Activated gamma-delta T cell treated with anti-CD3 and anti-CD28 coated beads, Interleukin-2, amount 50 U/mL, for 16 hours (primary cell): ENCODE measurements around the gene MCM3AP.
"Not testable (repeated sequence)": the region's sequence is repeated elsewhere in the genome, so short reads cannot be mapped to it uniquely, and the experiment has no call there.

Experiments used
- DNase-seq: peaks from one replicate; pipeline ENCODE4 v3.0.0-alpha.2; 2020; ENCODE audit warnings: low read depth

MCM3AP gene

DNA sequence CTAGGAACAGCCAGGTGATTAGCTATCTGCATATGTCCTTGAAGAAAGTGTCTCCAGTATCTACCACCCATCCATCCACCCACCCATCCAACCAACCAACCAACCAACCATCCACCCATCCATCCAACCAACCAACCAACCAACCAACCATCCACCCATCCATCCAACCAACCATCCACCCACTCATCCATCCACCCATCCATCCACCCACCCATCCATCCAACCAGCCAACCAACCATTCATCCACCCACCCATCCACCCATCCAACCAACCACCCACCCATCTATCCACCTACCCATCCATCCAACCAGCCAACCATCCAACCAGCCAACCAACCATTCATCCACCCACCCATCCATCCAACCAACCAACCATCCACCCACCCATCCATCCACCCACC is 26.2 kb upstream of the MCM3AP start:
- no peak for DNase-seq

DNA sequence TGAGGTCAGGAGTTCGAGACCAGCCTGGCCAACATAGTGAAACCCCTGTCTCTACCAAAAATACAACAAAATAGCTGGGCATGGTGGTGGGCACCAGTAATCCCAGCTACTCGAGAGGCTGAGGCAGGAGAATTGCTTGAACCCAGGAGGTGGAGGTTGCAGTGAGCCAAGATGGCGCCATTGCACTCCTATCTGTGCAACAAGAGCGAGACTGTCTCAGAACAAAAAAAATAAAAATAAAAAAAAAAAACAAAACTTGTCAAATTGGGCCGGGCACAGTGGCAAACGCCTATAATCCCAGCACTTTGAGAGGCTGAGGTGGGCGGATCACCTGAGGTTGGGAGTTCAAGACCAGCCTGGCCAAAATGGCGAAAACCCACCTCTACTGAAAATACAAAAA is 24.8 kb upstream of the MCM3AP start:
- not testable (repeated sequence) for DNase-seq

DNA sequence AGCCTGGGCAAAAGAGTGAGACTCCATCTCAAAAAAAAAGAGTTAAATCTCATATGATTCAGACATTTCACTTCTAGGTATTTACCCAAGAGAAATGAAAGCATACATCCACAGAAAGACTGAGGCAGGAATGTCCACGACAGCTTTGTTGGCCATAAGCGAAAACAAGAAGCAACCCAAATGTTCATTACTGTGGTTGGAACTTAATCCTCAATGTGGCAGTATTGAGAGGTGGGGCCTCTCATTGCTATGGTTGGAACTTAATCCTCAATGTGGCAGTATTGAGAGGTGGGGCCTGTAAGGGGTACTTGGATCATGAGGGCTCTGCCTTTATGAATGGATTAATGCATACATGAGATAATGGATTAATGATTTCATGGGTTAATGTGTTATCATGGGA is 23.0 kb upstream of the MCM3AP start:
- DNase-seq, result no peak

DNA sequence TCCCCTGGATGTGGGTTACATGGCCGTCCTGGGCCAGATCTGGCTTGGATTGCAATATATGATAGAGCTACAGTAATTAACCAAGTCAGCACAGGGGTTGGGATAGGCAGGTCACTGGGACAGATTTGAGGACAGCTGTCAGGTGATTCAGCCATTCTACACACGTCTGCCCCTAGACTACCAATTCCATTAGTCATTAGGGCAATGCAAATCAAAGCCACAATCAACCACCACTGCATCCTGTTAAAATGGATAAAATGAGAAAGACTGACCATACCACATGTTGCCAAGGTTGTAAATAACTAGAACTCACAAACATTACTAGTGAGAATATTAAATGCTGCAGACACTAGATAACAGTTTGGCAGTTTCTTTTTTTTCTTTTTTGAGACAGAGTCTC is 22.2 kb upstream of the MCM3AP start:
- no peak for DNase-seq

DNA sequence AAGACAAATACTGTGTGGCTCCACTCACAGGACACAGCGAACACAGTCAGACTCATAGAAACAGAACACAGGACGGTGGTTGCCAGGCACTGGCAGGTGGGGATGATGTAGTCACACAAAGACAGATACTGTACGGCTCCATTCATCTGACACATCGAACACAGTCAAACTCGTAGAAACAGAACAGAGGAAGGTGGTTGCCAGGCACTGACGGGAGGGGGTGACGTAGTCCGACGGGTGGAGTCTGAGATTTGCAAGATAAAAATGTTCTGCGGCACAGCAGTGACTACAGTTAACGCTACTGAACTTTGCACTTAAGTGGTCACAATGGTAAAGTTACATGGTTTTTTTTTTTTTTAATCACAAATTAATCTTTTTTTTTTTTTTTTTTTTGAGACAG is 19.5 kb upstream of the MCM3AP start:
- DNase-seq, result no peak

DNA sequence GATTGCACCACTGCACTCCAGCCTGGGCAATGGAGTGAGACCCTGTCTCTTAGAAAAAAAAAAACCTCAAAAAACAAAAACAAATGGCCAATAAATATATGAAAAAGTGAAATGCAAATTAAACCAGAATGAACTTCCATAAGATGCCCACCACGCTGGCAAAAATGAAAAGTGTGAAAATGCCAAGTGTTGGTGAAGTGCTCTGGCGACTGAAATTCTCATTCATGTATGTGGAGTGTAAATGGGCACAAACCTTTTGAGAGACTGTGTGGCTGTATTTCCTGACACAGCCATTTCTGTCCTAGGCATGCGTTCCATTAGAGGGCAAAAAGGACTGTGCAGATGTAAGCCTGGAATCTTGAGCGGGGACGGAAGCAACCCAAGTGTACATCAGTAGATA is 19.0 kb upstream of the MCM3AP start:
- no peak for DNase-seq

DNA sequence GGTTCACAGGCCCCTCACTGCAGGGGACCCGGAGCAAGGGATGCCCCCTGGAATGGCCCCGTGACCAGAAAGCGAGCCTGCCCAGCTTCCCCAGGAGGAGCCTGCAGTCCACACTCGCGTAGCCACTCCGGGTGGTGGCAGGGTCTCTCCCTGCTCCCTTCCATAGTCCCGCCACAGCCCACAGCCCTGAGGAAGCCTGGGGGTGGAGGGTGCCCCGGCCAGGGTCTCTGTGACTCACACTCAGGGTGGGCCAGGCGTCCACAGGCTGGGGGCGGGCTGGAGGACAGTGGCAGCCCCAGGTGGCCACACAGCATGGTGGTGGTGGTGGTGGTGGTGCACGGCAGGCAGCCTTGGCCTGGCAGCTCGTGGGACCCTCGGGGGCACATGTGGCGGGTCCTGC is 16.3 kb upstream of the MCM3AP start:
- no peak for DNase-seq

DNA sequence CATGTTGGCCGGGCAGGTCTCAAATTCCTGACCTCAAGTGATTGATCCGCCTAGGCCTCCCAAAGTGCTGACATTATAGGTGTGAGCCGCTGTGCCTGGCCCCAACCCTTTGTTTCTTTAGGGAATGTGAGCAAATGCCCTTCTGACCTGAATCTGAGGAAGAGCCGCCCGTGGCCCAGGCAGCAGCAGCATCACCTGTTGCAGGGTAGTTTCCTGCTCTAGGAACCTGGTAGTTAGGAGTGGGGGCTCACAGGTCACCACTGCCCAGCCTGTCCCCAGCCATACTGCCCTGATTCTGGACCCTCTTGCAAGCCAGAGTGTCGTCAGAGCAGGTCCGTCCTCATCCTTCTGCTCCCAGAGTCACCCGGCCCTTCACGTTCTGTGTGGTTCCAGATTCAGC is 13.8 kb upstream of the MCM3AP start:
- no peak for DNase-seq

DNA sequence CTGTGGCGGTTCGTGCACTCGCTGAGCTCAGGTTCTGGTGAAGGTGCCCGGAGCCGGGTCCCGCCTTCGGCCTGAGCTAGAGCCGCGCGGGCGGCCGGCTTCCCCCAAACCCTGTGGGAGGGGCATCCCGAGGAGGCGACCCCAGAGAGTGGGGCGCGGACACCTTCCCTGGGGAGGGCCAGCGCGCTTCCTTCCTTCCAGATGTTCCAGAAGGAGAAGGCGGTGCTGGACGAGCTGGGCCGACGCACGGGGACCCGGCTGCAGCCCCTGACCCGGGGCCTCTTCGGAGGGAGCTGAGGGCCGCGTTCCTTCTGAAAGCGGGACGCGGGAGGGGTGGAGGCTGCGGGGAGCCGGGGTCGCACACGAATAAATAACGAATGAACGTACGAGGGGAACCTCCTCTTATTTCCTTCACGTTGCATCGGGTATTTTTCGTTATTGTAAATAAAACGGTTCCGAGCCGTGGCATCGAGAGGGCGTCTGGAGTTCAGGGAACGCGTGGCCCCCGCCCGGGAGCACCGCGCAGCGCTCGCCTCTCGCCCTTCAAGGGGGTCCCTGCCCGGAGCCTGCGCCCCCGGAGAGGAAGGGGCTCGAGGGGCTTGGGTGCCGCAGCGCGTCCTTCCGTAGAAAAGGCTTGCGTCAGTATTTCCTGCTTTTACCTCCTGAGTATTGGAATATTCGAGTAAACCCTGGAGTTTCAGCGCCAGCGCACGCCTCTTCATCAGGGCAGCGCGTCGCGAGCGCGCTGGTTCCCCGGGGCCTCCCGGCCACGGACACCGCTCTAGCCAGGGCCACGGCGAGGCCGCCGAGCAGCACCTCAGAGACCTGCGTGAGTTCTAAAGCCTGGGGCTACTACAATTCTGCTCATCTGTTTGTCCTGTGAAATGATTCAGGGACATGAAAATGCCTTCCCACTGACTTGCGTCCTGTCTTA is 12.2 kb upstream of the MCM3AP start:
- DNase-seq, result no peak

DNA sequence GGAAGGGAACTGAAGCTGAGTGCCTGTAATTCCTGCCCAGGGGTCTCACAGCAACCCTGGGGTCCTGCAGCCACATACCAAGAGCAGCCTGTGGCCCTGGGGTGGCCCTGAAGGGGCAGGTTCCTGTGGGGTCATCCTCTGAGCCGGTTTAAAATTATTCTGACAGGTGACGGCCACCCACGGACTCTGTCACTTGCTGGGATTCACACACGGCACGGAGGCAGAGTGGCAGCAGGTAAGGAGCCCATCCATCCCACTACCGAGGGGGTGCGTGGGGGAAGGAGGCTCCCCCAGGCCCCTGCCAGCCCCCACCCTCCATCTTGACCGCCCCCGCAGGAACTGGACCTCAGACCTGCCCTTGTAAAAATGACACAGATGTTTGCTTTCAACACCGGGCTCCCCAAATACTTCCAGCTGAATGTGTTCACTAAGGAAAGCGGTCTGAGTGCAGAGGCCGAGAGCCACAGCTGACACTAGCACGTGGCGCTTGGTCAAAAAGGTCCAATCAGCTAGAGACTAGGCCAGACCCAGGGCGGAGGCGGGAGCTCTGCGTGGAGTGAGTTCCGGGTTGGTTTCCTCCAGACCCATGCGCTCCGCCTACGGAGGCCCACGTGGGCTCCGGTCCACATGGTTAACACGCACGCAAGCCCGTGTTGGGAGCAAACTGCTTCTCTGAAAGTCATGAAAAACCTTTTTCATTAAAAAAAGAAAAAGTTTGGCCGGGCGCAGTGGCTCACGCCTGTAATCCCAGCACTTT is 10.8 kb upstream of the MCM3AP start:
- peak; percentile 16 for DNase-seq

DNA sequence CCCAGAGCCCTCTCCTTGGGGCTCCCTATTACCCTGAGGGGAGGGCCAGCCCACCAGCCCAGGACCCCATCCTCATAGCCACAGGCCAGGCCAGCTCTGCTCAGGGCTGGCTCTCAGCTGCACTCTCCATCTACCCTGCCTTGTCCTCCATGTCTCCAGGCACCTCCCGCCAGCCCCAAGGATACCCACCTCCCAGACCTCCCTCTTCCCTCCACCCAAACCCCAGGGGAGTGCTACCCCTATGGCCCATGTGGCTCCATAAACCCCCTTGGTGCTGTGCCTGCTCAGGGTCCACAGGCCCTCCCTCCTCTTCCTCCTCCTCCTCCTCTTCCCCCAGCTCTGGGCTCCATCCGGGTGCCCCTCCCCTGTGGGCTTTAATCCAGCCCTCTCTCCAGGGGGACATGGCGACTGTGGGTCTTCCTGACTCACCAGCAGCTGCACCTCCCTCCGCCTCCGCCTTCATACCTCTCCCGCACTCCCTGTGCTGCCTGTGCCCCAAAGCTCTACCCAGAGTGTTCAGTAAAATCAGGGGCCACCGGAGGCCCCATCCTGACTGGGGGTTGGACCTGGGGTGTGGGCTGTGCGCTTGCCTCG is 9.9 kb upstream of the MCM3AP start:
- DNase-seq, result no peak

DNA sequence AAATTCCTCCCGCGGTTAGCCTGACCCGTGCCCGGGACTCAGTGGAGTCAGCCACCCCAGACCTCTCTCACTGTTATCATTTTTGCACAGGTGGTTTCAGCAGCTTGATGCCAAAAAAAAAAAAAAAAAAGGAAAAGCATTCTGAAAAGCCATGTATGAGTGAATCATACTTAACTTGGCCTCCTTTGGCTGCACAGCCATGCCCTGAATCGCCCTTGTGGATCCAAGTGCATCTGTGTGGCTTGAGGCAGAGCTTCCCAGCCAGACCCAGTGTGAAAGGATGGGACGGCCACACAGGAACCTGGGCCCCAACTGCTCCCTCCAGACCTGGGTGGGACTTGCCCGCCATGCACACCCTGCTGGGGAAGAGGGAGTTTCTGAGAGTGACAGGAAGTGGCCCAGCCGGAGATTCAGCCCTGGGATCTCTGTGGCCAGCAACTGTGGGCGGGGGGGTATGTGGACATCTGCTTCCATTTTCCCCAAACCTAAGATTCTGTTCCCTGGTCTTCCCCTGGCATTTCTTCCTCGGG is 9.3 kb upstream of the MCM3AP start:
- no peak for DNase-seq

DNA sequence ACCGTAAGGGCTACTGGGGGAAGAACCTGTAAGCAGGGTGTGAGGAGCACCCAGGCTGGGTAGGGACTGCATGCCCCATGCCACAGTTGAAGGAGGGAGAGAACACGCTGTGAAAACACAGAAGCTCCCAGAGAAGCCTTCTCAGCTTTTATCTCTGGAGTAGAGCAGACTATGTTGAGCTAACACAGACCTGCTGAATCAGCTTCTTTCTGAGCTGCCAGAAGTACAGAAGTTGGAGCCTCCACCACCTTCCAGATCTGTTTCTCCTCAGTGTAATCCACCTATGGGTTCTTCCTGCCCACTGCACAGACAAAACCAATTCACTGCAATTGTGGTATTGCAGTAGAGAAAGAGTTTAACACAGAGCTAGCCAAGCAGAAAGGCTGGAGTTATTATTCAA is 6.2 kb upstream of the MCM3AP start:
- DNase-seq, result no peak

DNA sequence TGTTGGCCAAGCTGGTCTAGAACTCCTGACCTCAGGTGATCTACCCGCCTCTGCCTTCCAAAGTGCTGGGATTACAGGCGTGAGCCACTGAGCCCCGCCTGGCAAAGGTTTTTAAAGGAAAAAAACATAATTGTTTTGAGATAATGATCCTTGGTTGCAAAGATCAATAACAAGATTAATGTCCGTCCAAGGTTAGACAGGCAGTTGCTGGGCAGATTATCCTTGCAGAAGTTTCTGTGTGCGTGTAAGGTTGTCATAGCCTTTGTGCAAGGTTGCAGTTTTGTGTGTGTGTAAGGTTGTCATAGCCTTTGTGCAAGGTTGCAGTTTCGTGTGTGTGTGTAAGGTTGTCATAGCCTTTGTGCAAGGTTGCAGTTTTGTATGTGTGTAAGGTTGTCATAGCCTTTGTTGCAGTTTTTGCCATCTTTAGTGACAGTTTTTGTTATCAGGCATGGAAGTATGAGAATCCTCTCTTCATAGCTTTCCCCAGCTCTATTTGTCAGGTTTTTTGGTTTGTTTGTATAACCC is 4.3 kb upstream of the MCM3AP start:
- DNase-seq, result no peak

DNA sequence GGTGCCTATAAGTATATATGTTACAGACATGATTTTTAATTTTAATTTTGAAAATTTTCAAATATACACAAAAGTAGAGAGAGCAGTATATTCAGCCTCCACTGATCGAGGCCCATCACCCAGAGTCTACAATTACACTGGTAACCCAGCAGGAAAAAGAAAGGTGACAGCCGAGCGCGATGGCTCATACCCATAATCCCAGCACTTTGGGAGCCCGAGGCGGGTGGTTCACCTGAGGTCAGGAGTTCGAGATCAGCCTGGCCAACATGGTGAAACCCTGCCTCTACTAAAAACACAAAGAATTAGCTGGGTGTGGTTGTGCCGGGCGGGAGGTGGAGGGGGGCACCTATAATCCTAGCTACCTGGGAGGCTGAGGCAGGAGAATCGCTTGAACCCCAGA is 2.1 kb upstream of the MCM3AP start:
- no peak for DNase-seq

DNA sequence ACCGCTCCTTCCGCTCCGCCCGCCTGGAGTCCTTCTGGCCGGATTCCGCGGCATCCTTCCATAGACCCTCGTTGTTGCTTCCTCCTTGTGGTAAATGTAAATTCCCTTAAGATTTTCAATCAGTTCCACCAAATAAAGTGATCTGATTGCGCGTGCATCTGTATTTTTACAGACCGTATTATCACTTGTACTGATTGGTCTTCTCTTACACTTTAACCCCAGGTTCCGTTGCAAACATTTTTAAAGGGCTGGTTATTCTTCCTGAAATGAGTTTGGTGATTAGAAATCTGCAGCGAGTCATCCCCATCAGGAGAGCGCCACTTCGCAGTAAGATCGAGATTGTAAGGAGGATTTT is 1.2 kb upstream of the MCM3AP start:
- DNase-seq, result no peak

DNA sequence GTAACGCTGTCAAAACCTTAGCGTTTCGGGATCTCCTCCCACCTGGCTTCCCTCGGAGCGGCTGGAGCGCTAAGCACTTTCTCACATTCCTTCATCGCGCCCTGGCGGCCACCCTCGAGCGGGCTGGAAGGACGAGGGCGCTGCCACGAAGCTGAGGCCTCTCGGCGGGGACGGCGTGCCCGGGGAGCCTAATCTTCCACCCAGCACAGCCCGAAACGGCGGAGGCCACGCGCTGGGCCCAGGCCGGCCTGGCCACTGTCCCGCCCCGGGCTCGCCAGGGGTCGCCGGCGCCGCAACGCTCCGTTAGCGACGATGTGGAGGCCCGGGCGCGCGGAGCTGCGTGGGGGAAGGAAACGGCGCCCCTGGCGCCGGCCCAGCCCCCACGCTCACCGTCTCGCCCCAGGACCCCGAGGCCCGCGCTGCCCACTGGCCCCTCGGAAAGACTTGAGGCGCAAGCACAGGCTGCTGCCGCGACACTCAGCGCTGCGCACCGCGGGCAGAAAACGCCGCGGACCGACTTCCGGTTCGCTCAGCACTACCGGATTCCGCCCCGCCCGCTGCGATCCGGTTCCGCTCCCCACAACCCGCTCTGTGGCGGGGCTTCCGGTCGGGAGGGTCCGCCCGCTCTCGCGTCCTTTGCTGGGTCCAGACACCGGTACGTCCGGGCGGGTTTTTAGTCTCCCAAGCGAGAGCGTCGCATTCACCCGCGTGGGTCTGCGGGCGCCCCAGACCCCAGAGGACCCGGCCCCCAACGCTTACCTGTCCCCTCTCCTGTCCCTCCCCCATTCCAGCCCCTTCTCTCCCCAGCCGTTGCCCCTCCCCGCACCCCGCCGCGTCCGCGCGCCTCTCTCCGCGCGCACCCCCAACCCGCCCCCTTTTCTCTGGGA is 593 bp upstream of the MCM3AP start, which contains the start of gene YBEY:
TSS of gene YBEY (plus strand) at position 582 of the 887 bp plus-strand sequence. CDS start 572 bp downstream, outside the sequence.
- peak; percentile 80 for DNase-seq

DNA sequence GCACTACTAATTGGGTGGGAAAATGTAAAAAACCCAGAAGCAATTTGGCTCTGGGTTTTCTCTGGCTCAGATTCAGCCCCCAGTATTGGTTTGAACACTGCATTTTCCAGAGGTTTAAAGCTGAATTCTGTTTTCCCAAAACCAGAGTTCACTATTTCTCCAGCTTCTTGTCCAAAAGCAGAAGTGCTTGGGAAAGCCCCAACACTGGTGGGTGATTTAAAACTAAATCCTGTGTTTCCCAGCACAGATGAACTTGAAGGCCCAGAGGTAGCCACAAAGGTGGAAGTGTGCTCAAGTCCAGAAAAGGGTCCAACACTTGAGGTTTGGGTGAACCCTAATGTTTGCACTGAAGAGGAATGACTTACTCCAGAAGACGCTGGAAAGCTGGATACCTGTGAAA is 678 bp downstream of the MCM3AP start:
- DNase-seq, result no peak

DNA sequence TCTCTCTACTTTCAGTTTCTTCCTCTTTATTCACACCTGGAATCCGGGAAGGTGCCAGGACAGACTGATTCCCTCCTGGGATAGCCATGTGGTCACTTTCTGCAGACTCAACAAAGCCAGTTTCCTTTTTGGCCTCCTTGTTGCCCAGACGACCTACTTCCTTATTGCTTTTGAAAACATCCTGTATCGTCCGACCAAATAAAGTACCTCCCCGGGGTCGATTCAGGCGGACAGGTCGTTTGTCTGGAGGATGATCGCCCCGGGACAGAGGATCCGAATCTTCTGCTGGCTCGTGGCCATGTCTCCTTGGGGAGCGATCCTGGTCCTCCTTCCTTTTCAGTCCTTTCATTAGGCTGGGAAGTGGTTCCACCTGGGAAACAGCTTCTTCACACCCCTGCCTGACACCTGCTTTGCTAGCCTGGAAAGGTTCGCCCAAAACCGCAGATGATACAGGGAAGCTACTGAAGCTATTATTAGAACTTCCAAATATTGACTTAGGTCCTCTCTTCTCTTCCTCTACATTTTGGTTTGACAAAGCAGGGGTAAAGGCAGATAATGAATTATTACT is 1.2 kb downstream of the MCM3AP start:
- DNase-seq, result no peak

DNA sequence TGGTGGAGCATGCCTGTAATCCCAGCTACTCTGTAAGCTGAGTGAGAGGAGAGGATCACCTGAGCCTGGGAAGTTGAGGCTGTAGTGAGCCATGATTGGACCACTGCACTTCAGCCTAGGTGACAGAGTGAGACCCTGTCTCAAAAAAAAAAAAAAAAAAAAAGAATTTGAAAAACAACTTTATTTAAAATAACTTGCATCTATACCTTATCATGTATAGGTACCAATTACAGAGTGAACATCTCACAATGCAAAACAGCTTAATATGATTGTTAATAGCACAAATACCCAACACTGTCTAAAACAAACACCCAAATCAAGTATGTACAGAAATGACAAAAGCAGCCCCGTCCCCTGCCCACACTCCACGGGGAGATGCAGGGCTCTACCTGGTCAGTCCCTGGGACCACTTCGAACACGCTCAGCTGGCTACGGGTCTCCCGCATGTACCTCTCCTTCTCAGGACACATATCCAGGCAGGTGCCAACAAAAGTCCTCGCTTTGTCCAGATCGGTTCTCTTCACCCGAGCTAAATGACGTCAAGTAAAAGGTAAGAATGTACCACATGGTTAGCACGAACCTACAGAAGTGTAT is 10.5 kb downstream of the MCM3AP start:
- DNase-seq, result no peak

DNA sequence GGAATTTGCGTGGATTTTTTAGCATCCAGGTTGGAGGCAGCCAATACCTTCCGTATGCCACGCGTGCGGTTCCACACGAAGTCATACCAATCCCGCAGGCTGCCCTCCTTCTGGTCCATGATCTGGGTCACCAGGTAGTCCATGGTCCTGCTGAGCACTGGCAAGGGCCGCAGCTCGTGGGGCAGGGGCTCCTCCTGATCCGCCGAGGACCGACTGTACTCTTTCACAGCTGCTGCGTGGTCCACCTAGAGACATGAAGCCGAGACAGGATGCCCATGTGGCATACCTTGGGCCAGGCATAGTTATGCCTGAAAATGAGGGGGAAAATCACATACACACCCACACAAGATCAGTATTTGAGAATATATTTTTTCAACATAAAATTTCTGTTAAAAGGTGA is 12.1 kb downstream of the MCM3AP start:
- DNase-seq, result no peak
